Fibroblast of skin of right biceps (primary cell): ENCODE results near the gene ABCA10.
"Not testable (repeated sequence)": the region's sequence is repeated elsewhere in the genome, so short reads cannot be mapped to it uniquely, and the experiment has no call there.

Source experiments
- DNase-seq: peaks from one replicate; pipeline ENCODE4 v3.0.0-alpha.2; 2013

ABCA10 gene

GRCh38 chr17:69228018-69228417, 606 bp downstream of the ABCA10 start:
- no peak for DNase-seq

DNA sequence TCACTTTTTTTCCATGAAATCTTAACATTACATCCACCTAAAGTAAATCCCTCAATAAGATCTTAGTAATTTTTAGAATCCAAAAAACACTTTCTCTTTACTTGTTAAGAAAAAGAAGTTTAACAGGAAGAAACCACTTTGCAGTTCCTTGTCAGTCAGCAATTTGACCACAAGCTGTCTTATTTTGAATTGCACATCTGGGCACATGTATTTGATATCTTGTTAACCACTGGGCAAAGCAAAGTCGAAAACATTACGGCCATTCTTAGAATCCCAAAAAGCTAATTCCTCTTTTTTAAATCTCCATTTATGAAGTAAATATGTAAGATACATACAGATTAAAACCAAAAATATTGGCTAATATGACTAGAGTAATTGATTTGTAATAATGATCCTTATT, 1.1 kb downstream of the ABCA10 start:
- no peak for DNase-seq

GRCh38 chr17:69223809-69224208, 4.8 kb downstream of the ABCA10 start:
- peak; percentile 4 for DNase-seq

DNA sequence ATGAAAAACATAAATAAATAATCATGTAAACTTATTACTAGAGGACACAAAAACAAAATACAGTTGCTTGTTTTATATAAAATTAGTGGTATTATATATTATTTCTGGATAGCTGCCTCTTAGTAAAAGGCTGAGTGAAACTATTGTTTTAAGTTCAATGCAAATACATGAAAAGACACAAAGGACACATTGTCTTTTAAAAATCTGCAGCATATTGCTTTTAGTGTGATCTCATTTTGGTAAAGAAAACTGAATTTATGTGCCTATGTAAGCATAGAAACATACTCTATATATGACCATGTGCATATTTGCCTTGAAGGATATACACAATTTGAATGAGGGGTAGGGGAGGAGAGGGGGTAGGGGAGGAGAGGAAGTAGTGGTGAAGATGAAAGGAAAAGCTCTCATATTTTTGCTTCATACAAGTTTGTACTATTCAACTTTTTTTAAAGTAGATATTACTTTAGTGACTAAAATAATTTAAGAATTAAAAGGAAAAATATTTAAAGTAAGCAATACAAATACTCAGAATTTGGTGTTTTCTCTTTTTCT, 5.8 kb downstream of the ABCA10 start:
- DNase-seq, result no peak

GRCh38 chr17:69220098-69220497, 8.5 kb downstream of the ABCA10 start:
- no peak for DNase-seq

DNA sequence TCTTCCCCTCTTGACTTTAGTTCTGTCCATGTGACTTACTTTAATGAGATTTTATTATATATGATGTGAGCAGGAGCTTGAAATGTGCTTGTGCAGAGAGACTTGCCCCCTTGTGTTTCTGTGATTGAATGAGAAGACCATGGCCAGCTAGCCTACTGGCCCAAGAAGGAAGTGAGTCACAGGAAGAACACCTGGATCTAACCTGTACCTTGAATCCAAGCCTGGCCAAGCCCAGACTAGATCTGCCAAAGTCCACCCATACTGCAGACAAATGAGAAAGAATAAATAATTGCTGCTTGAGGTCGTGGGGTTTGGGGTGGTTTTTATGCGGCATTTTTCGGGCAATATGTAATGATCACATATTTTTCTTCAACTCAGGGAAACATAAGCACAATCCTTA, 9.6 kb downstream of the ABCA10 start:
- DNase-seq, result no peak

- no peak for DNase-seq
These were observed 15.4 kb downstream of the ABCA10 start for GRCh38 chr17:69213059-69213813.

- DNase-seq, result no peak
These were observed 20.0 kb downstream of the ABCA10 start for GRCh38 chr17:69208640-69209039.

DNA sequence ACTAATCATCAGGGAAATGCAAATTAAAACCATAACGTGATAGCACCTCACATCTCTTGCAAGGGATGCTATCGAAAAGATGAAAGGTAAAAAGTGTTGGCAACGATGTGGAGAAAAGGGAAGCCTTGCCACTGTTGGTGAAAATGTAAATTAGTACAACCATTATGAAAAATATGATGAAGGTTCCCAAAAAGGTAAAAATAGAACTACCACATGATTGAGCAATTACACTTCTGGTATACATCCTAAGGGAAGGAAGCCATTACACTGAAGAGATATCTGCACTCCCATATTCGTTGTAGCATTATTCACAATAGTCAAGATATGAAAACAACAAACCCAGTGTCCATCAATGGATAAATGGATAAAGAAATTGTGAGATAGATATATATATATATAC, 21.5 kb downstream of the ABCA10 start:
- no peak for DNase-seq

DNA sequence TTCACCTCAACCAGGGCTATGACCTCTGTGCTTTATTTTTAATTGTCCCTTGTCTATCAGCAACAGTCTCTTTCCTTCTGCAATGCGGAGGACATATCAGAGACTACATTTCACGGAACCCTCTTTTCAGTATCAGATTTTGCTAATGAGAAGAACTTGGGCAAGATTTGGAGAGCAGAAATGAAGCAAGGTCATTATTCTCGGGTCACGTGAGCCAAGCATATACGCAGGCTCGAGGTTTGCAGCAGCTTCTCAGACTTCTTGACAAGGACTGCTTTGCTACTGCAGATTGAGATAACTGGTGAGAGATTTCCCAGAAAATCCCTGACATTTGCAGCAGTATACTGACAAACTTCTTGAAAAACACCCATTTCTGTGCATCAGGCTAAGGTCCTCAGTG, 30.4 kb downstream of the ABCA10 start:
- DNase-seq, result no peak

GRCh38 chr17:69196105-69196653, 32.4 kb downstream of the ABCA10 start:
- DNase-seq, result not testable (repeated sequence)

- DNase-seq, result no peak
These were observed 35.9 kb downstream of the ABCA10 start for GRCh38 chr17:69192754-69193153.

DNA sequence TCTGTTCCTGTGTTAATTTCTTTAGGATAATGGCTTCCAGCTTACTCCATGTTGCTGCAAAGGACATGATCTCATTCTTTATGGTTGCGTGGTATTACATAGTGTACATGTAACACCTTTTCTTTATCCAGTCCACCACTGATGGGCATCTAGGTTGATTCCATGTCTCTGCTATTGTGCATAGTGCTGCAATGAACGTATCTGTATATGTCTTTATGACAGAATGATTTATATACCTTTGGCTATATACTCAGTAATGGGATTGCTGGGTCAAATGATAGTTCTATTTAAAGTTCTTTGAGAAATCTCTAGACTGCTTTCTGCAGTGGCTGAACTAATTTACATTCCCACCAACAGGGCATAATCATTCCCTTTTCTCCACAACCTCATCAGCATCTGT, 39.8 kb downstream of the ABCA10 start:
- DNase-seq, result no peak

DNA sequence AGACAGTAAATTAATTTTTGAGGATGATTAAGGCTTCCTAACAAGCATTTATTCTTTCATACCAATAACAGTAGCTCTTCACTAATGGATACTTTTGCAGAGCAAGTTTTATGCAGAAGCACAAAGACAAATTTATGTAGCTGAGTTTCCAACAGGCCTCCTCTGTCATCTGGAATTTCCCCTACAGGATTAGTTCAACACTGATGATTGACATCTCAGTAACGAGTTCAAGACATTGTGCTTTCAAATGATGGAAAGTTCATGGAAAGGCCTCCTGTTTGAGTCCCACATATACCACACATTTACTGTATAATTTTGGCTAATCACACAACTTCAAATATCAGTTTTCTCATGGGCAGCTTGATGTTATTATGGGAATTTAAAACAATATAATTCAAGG, 40.6 kb downstream of the ABCA10 start:
- DNase-seq, result no peak

- no peak for DNase-seq
These were observed 41.3 kb downstream of the ABCA10 start for GRCh38 chr17:69187294-69187693.

- DNase-seq, result peak; percentile 31
These were observed 49.2 kb downstream of the ABCA10 start for GRCh38 chr17:69179227-69179952.

GRCh38 chr17:69176457-69176795, 52.2 kb downstream of the ABCA10 start:
- no peak for DNase-seq

GRCh38 chr17:69175625-69176456, 52.8 kb downstream of the ABCA10 start:
- peak; percentile 78 for DNase-seq

- no peak for DNase-seq
These were observed 53.4 kb downstream of the ABCA10 start for GRCh38 chr17:69175262-69175624.

GRCh38 chr17:69173118-69173517, 55.5 kb downstream of the ABCA10 start:
- DNase-seq, result no peak

DNA sequence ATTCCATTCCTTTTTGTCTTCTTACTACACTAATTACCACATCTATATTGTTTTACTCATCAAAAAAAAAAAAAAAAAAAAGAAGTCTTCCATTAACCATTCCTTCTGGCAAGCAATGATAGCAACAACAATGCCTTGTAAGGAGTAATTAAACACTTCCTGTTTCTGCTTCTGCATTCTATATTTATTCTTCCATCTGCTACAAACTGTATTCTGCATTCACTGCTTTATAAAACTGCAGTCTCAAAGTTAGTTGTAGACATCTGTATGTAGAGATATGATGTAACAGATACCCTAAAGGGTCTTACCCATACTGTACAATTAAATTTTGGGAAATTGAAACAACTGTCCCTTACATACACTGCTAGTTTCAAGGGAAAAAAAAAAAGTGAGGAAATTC, 58.2 kb downstream of the ABCA10 start:
- no peak for DNase-seq

DNA sequence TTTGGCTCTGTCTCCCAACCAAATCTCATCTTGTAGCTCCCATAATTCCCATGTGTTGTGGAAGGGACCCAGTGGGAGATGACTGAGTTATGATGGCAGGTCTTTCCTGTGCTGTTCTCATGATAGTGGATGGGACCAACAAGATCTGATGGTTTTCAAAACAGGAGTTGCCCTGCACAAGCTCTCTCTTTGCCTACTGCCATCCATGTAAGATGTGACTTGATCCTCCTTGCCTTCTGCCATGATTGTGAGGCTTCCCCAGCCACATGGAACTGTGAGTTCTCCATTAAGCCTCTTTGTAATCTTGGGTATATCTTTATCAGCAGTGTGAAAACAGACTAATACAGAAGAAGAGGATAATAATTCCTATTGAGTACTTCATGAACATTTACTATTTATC, 60.0 kb downstream of the ABCA10 start:
- not testable (repeated sequence) for DNase-seq

DNA sequence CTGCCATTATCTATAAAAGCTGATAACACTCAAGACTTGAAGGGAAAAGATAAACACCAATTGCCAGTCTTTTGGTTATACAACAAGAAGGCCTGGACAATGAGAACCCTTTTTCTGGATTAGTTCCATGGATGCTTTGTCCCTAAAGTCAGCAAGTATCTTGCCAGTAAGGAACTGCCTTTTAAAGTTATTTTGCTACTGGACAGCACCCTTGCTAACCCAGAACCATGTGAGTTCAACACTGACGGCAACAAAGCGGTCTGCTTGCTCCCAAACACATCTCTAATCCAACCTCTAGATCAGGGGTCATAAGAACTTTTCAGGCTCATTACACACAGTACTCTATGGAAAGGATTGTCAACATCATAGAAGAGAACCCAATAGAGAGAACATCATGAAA, 61.7 kb downstream of the ABCA10 start:
- no peak for DNase-seq
